Tibial nerve (tissue), 4 donors: ENCODE measurements around the gene SLX4IP. TPM values are rescaled to one million over a fixed set of nuclear protein-coding genes. Genes with fewer than 3 reads are reported as not detected.

Experiments
- DNase-seq, 2 donors: peaks; one replicate each; pipeline ENCODE4 v3.0.0-alpha.2; 2019; ENCODE audit warnings: low spot score in 2 of 2
- H3K27ac ChIP-seq, 4 donors: fragments of 200-600 bp; sonication (generic) in 3 of 4; one replicate each; pipeline ENCODE4 v1.5.1; 2017 to 2019; ENCODE audit warnings: mild to moderate bottlenecking in 1 of 4
- H3K27me3 ChIP-seq, 2 donors: fragments of 200-600 bp; sonication (generic) in 1 of 2; one replicate each; pipeline versions ENCODE4 v1.5.1 to v1.6.0; 2017 to 2019
- H3K36me3 ChIP-seq, 3 donors: fragments of 200-600 bp; sonication (generic); one replicate each; pipeline ENCODE4 v1.5.1; 2018 to 2019
- H3K4me1 ChIP-seq, 4 donors: fragments of 200-600 bp; sonication (generic) in 3 of 4; one replicate each; pipeline ENCODE4 v1.5.1; 2017 to 2019
- H3K4me3 ChIP-seq, 4 donors: fragments of 200-600 bp; sonication (generic) in 3 of 4; one replicate each; pipeline ENCODE4 v1.5.1; 2017 to 2019; ENCODE audit warnings: mild to moderate bottlenecking in 1 of 4, moderate library complexity in 1 of 4
- H3K9me3 ChIP-seq, 4 donors: fragments of 200-600 bp; sonication (generic) in 3 of 4; one replicate each; pipeline ENCODE4 v1.5.1; 2017 to 2019
- CTCF ChIP-seq, 5 experiments: fragments of 200-600 bp in 3 of 5; fragments of 450-650 bp in 2 of 5; sonication (generic) in 3 of 5; IDR thresholded peaks; one replicate each; pipeline ENCODE4 v1.5.1; 2016 to 2019; ENCODE audit warnings: antibody characterized with exemption in 5 of 5, mild to moderate bottlenecking in 3 of 5, moderate library complexity in 2 of 5
- EP300 ChIP-seq, 2 donors: sonication (generic); formaldehyde crosslinking; IDR thresholded peaks; one replicate each; pipeline ENCODE4 v1.6.1; 2017; ENCODE audit warnings: antibody characterized with exemption in 2 of 2, mild to moderate bottlenecking in 1 of 2
- POLR2A ChIP-seq, 2 donors: fragments of 450-650 bp; IDR thresholded peaks; one replicate each; pipeline ENCODE4 v1.6.1; 2017; ENCODE audit warnings: antibody characterized with exemption in 2 of 2, mild to moderate bottlenecking in 2 of 2, moderate library complexity in 2 of 2
- WGBS, 2 donors: methylation state at CpG; one replicate each; pipeline ENCODE4 v1.1.5; 2018; 5-methylcytosine and 5-hydroxymethylcytosine counted together
- total RNA-seq, 4 donors: library from RNA; depleted of rRNA; stranded (reverse); fragments of >200 nt; gene quantifications; one replicate each; pipeline ENCODE4 v1.1.0, GENCODE V29; 2016

Gene SLX4IP
- total RNA-seq, 4 donors from 2014 or later, result 3.3 to 5.7 (median 3.5) TPM

DNA sequence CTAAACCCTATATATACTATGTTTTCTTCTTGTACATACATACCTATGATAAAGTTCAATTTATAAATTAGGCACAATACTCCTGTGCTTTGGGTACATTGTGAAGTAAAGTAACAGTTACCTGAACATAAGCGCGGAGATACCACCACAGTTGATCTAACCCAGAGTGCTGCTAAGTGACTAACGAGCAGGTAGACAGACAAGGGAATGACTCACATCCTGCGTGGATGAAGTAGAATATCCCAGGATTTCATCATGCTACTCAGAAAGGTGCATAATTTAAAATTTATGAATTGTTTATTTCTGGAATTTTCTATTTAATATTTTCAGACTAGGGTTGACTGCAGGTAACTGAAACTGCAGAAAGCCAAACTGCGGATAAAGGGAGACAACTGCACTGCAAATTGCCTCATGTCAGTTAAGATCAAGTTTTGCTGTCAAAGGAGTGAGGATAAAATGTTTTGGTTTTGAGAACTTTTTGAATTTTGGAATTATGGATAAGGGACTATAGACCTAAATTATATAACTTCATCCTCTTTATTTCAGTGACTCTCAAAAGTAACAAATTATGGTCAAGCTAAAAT lies 15.5 kb upstream of the SLX4IP start:
- peaks cover 0 to 14% (median 0%) of the 10 kb centered on the region in 3 donors for H3K36me3 ChIP-seq
- no peaks in the 10 kb centered on the region for H3K9me3 ChIP-seq
- peaks cover 0 to 7% (median 3%) of the 10 kb centered on the region in 4 donors for H3K4me1 ChIP-seq
- H3K27me3 ChIP-seq, result no peaks in the 10 kb centered on the region
- no peak overlapping the region for H3K27ac ChIP-seq
- no peak overlapping the region for H3K4me3 ChIP-seq
- 94 to 96% methylated on average over 5 of the region's 5 CpGs for WGBS, 2 donors
- DNase-seq, result no peak
- TF ChIP-seq POLR2A (IDR thresholded peaks at IDR 0.05) (no peak), CTCF (IDR thresholded peaks at IDR 0.05) (no peak), EP300 (IDR thresholded peaks at IDR 0.05) (no peak)

DNA sequence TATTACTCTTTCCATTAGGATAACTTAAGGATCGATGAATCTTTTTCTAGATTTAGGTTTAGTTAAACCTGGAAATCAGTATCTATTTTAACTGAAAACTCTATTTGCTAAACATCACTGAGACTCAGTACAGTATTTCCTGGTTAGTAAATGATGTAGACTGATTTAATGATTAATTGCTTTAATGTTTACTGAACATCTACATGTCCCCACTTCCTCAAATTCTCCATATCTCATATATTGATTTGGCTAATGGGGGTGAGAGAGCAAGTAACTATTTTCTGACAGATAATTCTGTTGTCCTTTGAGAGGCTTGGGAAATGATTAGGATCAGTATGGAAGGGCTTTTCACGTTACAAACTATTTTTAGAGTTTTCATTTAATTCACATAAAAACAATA lies 11.4 kb upstream of the SLX4IP start:
- Histone ChIP-seq H3K36me3 (no peaks in the 10 kb centered on the region), H3K4me1 (peaks cover 0 to 18% (median 0%) of the 10 kb centered on the region in 4 donors), H3K9me3 (no peaks in the 10 kb centered on the region), H3K27ac (no peak overlapping the region), H3K4me3 (no peak overlapping the region), H3K27me3 (no peaks in the 10 kb centered on the region)
- DNase-seq, result no peak
- TF ChIP-seq POLR2A (IDR thresholded peaks at IDR 0.05) (no peak), EP300 (IDR thresholded peaks at IDR 0.05) (no peak), CTCF (IDR thresholded peaks at IDR 0.05) (no peak)
- WGBS, 2 donors, result 81 to 90% methylated on average over 2 of the region's 2 CpGs

DNA sequence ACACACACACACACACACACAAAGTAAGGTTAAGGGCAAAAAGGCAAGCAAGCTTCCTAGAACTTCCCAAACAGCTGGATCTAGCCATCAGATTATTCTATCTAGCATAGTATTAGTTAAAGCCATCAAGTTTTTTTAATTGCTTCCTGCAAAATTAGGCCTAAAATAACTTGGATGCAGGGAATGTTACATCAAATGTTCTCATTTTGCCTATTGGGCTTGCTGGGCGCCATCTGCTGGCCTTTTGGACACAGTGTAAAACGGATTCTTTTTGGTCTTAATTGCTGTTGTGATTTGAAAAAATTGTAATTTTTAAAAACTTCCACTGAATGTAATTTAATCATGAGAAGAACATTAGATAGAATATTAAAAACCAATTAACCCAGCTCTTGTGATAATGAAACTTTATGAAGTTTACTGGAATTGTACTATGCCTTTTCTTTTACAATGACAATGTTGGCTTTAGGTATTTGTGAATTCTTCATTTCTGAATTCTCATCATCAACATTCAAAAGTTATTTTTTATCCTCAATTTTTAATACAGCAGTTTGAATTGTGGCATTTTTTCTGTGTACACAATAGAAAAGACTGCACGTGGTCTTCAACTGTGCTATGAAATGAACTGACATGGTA lies 7.9 kb upstream of the SLX4IP start:
- TF ChIP-seq CTCF (IDR thresholded peaks at IDR 0.05), result peak; percentile 65 to 77 (median 67)
- no peak for TF ChIP-seq EP300 (IDR thresholded peaks at IDR 0.05)
- no peak for TF ChIP-seq POLR2A (IDR thresholded peaks at IDR 0.05)
- H3K27ac ChIP-seq, result no peak overlapping the region
- H3K4me1 ChIP-seq, result peaks cover 0 to 44% (median 3%) of the 10 kb centered on the region in 4 donors
- DNase-seq, result peak in 1 of 2 donors; percentile 60
- WGBS, 2 donors, result 18 to 19% methylated on average over 3 of the region's 3 CpGs
- no peaks in the 10 kb centered on the region for H3K27me3 ChIP-seq
- no peaks in the 10 kb centered on the region for H3K9me3 ChIP-seq
- H3K36me3 ChIP-seq, result no peaks in the 10 kb centered on the region
- H3K4me3 ChIP-seq, result no peak overlapping the region

GRCh38 chr20:10428008-10428407 lies 7.1 kb upstream of the SLX4IP start:
- DNase-seq, result no peak
- Histone ChIP-seq H3K27me3 (no peaks in the 10 kb centered on the region), H3K4me1 (peaks cover 0 to 52% (median 9%) of the 10 kb centered on the region in 4 donors), H3K27ac (no peak overlapping the region), H3K4me3 (no peak overlapping the region), H3K9me3 (no peaks in the 10 kb centered on the region), H3K36me3 (no peaks in the 10 kb centered on the region)
- TF ChIP-seq EP300 (IDR thresholded peaks at IDR 0.05) (no peak), POLR2A (IDR thresholded peaks at IDR 0.05) (no peak), CTCF (IDR thresholded peaks at IDR 0.05) (no peak)

DNA sequence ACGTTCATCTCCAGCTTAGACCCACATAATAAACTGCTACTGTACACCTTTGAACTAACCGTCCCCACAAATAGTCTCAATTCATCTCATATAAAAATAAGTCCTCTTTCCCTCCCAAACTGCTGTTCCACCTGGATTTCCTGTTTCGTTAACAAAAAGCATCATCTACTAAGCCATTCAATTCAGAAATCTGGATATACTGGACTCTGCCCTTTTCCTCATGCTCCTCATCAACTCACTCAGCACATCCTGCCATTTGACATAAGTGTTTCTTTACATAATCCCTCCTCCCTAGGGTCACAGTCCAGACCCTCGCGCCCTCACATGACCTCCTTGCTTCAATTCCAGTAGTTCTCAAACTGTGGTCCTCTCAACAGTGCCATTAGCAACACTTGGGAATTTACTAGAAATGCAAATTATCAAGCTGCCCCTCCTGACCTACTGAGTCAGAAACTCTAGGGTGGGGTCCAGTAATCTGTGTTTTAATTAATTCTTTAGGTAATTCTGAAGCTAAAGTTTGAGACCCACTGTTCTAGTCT lies 5.6 kb upstream of the SLX4IP start:
- no peak for DNase-seq
- no peaks in the 10 kb centered on the region for H3K36me3 ChIP-seq
- H3K9me3 ChIP-seq, result no peaks in the 10 kb centered on the region
- peaks cover 0 to 57% (median 14%) of the 10 kb centered on the region in 4 donors for H3K4me1 ChIP-seq
- TF ChIP-seq CTCF (IDR thresholded peaks at IDR 0.05) (no peak), EP300 (IDR thresholded peaks at IDR 0.05) (no peak), POLR2A (IDR thresholded peaks at IDR 0.05) (no peak)
- no peak overlapping the region for H3K4me3 ChIP-seq
- 78 to 80% methylated on average over 5 of the region's 5 CpGs for WGBS, 2 donors
- no peak overlapping the region for H3K27ac ChIP-seq
- H3K27me3 ChIP-seq, result no peaks in the 10 kb centered on the region
